Stimulated activated CD4-positive, alpha-beta T cell treated with anti-CD3 and anti-CD28 coated beads, Interleukin-2, amount 100 ng/mL, for 24 hours (primary cell): ENCODE measurements around the gene NPDC1.
"Not testable (repeated sequence)": the region's sequence is repeated elsewhere in the genome, so short reads cannot be mapped to it uniquely, and the experiment has no call there.

Experiments
- DNase-seq, 2 donors: peaks; one replicate each; pipeline ENCODE4 v3.0.0-alpha.2; 2020

Gene NPDC1

GRCh38 chr9:137038916-137039315, 7.1 kb downstream of the NPDC1 start:
- DNase-seq: no peak

GRCh38 chr9:137037483-137037882, 8.5 kb downstream of the NPDC1 start:
- no peak for DNase-seq

- DNase-seq: no peak
Measured at GRCh38 chr9:137037035-137037434, 8.9 kb downstream of the NPDC1 start.

GRCh38 chr9:137035937-137036336, 10.0 kb downstream of the NPDC1 start:
- DNase-seq: no peak

GRCh38 chr9:137035507-137035834, 10.5 kb downstream of the NPDC1 start:
- no peak for DNase-seq

- DNase-seq: peak; percentile 88 to 92
Measured at GRCh38 chr9:137034709-137035506, 11.1 kb downstream of the NPDC1 start.

- no peak for DNase-seq
Measured at GRCh38 chr9:137034039-137034708, 11.8 kb downstream of the NPDC1 start.

GRCh38 chr9:137033481-137033880, 12.5 kb downstream of the NPDC1 start:
- DNase-seq: not testable (repeated sequence)

GRCh38 chr9:137032858-137033257, 13.1 kb downstream of the NPDC1 start:
- no peak for DNase-seq

- peak; percentile 33 to 38 for DNase-seq
Measured at GRCh38 chr9:137031904-137032640, 13.9 kb downstream of the NPDC1 start, which contains the start of gene FUT7. TSS of gene FUT7 (minus strand) at chr9:137032088. CDS start at chr9:137031991, 97 bp downstream.

- peak; percentile 52 to 57 for DNase-seq
Measured at GRCh38 chr9:137030538-137031527, 15.1 kb downstream of the NPDC1 start.

GRCh38 chr9:137030006-137030405, 16.0 kb downstream of the NPDC1 start:
- DNase-seq: no peak

- DNase-seq: peak; percentile 85
Measured at GRCh38 chr9:137029058-137029936, 16.7 kb downstream of the NPDC1 start.

GRCh38 chr9:137028263-137029057, 17.5 kb downstream of the NPDC1 start:
- peak; percentile 69 to 75 for DNase-seq

- DNase-seq: no peak
Measured at GRCh38 chr9:137027369-137028262, 18.4 kb downstream of the NPDC1 start, which contains the start of gene ABCA2. TSS of gene ABCA2 (minus strand) at chr9:137028237. CDS start at chr9:137028140, 97 bp downstream.

- no peak for DNase-seq
Measured at GRCh38 chr9:137026828-137027227, 19.1 kb downstream of the NPDC1 start.

- DNase-seq: no peak
Measured at GRCh38 chr9:137026384-137026783, 19.6 kb downstream of the NPDC1 start.

GRCh38 chr9:137025517-137025966, 20.4 kb downstream of the NPDC1 start:
- DNase-seq: no peak

- no peak for DNase-seq
Measured at GRCh38 chr9:137023583-137023991, 22.4 kb downstream of the NPDC1 start.
